Measurements from ENCODE around the gene RAB4B.
A peak's percentile ranks its signal among the peaks of the same experiment; 100 is the strongest.

DNA sequence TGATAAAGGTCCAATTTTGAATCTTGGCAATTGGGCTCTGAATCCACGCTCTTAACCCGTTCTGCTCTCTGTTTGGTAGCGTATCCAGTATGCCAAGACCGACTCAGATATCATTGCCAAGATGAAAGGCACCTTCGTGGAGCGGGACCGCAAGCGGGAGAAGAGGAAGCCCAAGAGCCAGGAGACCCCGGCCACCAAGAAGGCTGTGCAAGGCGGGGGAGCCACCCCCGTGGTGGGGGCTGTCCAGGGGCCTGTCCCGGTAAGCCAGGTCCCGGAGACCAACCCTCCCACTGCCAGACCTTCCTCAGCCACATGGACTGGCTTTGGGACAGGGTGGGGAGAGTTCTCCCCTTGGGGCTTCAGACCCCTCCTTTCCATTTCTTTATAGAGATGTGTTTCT lies 18.7 kb upstream of the RAB4B start:
- TF ChIP-seq, protein P1, sequence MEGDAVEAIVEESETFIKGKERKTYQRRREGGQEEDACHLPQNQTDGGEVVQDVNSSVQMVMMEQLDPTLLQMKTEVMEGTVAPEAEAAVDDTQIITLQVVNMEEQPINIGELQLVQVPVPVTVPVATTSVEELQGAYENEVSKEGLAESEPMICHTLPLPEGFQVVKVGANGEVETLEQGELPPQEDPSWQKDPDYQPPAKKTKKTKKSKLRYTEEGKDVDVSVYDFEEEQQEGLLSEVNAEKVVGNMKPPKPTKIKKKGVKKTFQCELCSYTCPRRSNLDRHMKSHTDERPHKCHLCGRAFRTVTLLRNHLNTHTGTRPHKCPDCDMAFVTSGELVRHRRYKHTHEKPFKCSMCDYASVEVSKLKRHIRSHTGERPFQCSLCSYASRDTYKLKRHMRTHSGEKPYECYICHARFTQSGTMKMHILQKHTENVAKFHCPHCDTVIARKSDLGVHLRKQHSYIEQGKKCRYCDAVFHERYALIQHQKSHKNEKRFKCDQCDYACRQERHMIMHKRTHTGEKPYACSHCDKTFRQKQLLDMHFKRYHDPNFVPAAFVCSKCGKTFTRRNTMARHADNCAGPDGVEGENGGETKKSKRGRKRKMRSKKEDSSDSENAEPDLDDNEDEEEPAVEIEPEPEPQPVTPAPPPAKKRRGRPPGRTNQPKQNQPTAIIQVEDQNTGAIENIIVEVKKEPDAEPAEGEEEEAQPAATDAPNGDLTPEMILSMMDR (IDR thresholded peaks at IDR 0.05 in 8 of 11, conservative IDR thresholded peaks at IDR 0.05 in 3 of 11) = no peak
- TF ChIP-seq POLR2A (IDR thresholded peaks at IDR 0.05) = no peak
- TF ChIP-seq POLR2AphosphoS5 (IDR thresholded peaks at IDR 0.05) = peak in 2 of 3 donors; percentile 10 to 36
